ENCODE results near the gene RCCD1. TPM values are rescaled to one million over a fixed set of nuclear protein-coding genes. Genes with fewer than 3 reads are reported as not detected.

Gene RCCD1
- total and polyA plus RNA-seq, 2 donors from 2014 or later: 11.6 TPM

GRCh38 chr15:90959894-90960293 lies 5.2 kb downstream of the RCCD1 start:
- H3K27me3 ChIP-seq (ENCODE audit: control insufficient read depth, insufficient read depth, low read length): no peaks in the 10 kb centered on the region
- H3K9me3 ChIP-seq (ENCODE audit: control insufficient read depth in 2 of 3, insufficient read depth in 1 of 3, low read length in 3 of 3): no peaks in the 10 kb centered on the region
- no peak for TF ChIP-seq CTCF (IDR thresholded peaks at IDR 0.05; ENCODE audit: borderline replicate concordance, extremely low read depth, insufficient read depth)
- DNase-seq (no peak), FAIRE-seq (no peak)
- H3K4me1 ChIP-seq (ENCODE audit: control insufficient read depth in 2 of 3, insufficient read depth in 2 of 3, low read depth in 1 of 3, low read length in 3 of 3): peaks cover 0 to 12% (median 5%) of the 10 kb centered on the region in 3 donors
- intact Hi-C loops (cut with DNase I): no loop called here
- no peaks in the 10 kb centered on the region for H3K36me3 ChIP-seq (ENCODE audit: control insufficient read depth in 2 of 3, insufficient read depth in 3 of 3, low read length in 3 of 3)
- no peak overlapping the region for H3K27ac ChIP-seq (ENCODE audit: low read depth in 2 of 2, low read length in 2 of 2)
- no peak overlapping the region for H3K4me3 ChIP-seq (ENCODE audit: low read length in 3 of 3)
- H3K9ac ChIP-seq (ENCODE audit: low read length in 3 of 3): no peak overlapping the region

GRCh38 chr15:90960298-90961091 lies 5.8 kb downstream of the RCCD1 start:
- Histone ChIP-seq H3K9me3 (ENCODE audit: control insufficient read depth in 2 of 3, insufficient read depth in 1 of 3, low read length in 3 of 3) (no peaks in the 10 kb centered on the region), H3K4me3 (ENCODE audit: low read length in 3 of 3) (no peak overlapping the region), H3K27me3 (ENCODE audit: control insufficient read depth, insufficient read depth, low read length) (no peaks in the 10 kb centered on the region), H3K9ac (ENCODE audit: low read length in 3 of 3) (no peak overlapping the region), H3K27ac (ENCODE audit: low read depth in 2 of 2, low read length in 2 of 2) (no peak overlapping the region), H3K4me1 (ENCODE audit: control insufficient read depth in 2 of 3, insufficient read depth in 2 of 3, low read depth in 1 of 3, low read length in 3 of 3) (peaks cover 0 to 8% (median 5%) of the 10 kb centered on the region in 3 donors), H3K36me3 (ENCODE audit: control insufficient read depth in 2 of 3, insufficient read depth in 3 of 3, low read length in 3 of 3) (no peaks in the 10 kb centered on the region)
- DNase-seq: no peak
- no peak for TF ChIP-seq CTCF (IDR thresholded peaks at IDR 0.05; ENCODE audit: borderline replicate concordance, extremely low read depth, insufficient read depth)
- intact Hi-C loops (cut with DNase I): no loop called here
- FAIRE-seq: no peak

- no peak overlapping the region for H3K9ac ChIP-seq (ENCODE audit: low read length in 3 of 3)
- no peaks in the 10 kb centered on the region for H3K9me3 ChIP-seq (ENCODE audit: control insufficient read depth in 2 of 3, insufficient read depth in 1 of 3, low read length in 3 of 3)
- peaks cover 0 to 6% (median 0%) of the 10 kb centered on the region in 3 donors for H3K4me1 ChIP-seq (ENCODE audit: control insufficient read depth in 2 of 3, insufficient read depth in 2 of 3, low read depth in 1 of 3, low read length in 3 of 3)
- H3K4me3 ChIP-seq (ENCODE audit: low read length in 3 of 3): no peak overlapping the region
- FAIRE-seq: no peak
- peaks cover 0 to 2% (median 2%) of the 10 kb centered on the region in 3 donors for H3K36me3 ChIP-seq (ENCODE audit: control insufficient read depth in 2 of 3, insufficient read depth in 3 of 3, low read length in 3 of 3)
- intact Hi-C loops (cut with DNase I): no loop called here
- H3K27ac ChIP-seq (ENCODE audit: low read depth in 2 of 2, low read length in 2 of 2): no peak overlapping the region
- H3K27me3 ChIP-seq (ENCODE audit: control insufficient read depth, insufficient read depth, low read length): no peaks in the 10 kb centered on the region
- no peak for DNase-seq
- no peak for TF ChIP-seq CTCF (IDR thresholded peaks at IDR 0.05; ENCODE audit: borderline replicate concordance, extremely low read depth, insufficient read depth)
Observed at GRCh38 chr15:90962021-90962420, 7.3 kb downstream of the RCCD1 start.

Measured in kidney (tissue), 14 donors.